Ovary (tissue), 3 donors: ENCODE data around the gene TLX2.

Experiments used
- CTCF ChIP-seq, 3 donors: fragments of 450-650 bp in 2 of 3; fragments of 200-600 bp in 1 of 3; IDR thresholded peaks; one replicate each; pipeline versions ENCODE4 v1.5.1 to v1.8.0; 2016 to 2022; ENCODE audit warnings: antibody characterized with exemption in 3 of 3, mild to moderate bottlenecking in 1 of 3
- EP300 ChIP-seq: sonication (generic); formaldehyde crosslinking; IDR thresholded peaks from one replicate; pipeline ENCODE4 v1.6.1; 2017; ENCODE audit warnings: antibody characterized with exemption
- POLR2A ChIP-seq: fragments of 450-650 bp; IDR thresholded peaks from one replicate; pipeline ENCODE4 v1.6.1; 2017; ENCODE audit warnings: antibody characterized with exemption, mild to moderate bottlenecking, moderate library complexity
- donor health status: DM: no; HTN: no; CAD: no.

DNA sequence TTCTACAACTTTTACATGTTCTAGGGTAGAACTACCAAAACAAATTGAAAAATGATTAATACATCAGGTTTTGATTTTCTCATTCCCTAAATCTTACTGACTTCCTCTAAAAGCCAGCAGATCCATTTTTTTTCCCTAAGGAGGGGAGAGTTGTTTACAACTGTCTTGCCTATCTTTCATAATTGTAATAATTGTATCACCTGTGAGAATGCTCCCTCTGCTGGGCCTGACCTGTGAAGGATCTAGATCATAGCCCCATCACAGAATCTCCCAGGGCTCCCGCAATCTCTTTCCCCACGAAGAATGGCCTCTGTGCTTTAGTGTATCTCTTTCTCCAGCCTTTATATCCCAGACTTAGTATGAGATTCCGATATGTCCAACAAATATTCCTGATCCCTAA lies 30.4 kb downstream of the TLX2 start:
- TF ChIP-seq CTCF (IDR thresholded peaks at IDR 0.05) (no peak), EP300 (no peak), POLR2A (no peak)
